GM18519 (cell line): Measurements from ENCODE around the gene SLC6A12.
"Not testable (repeated sequence)": the region's sequence is repeated elsewhere in the genome, so short reads cannot be mapped to it uniquely, and the experiment has no call there.

Experiments
- ATAC-seq: cut with Tn5 transposase; IDR thresholded peaks from one replicate; pipeline ENCODE4 v1.9.1; 2021; ENCODE audit warnings: mild to moderate bottlenecking, moderate library complexity; ENCODE audit not compliant: unreplicated experiment, low FRiP score

The SLC6A12 gene

DNA sequence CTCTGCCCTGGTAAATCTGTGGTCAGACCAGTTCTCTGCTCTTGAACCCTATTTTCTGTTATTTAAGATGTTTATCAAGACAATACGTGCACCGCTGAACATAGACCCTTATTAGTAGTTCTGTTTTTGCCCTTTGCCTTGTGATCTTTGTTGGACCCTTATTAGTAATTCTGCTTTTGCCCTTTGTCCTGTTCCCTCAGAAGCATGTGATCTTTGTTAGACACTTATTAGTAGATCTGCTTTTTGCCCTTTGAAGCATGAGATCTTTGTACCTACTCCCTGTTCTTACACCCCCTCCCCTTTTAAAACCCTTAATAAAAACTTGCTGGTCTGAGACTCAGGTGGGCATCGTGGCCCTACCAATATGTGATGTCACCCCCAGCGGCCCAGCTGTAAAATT lies 22.0 kb upstream of the SLC6A12 start:
- ATAC-seq: not testable (repeated sequence)

DNA sequence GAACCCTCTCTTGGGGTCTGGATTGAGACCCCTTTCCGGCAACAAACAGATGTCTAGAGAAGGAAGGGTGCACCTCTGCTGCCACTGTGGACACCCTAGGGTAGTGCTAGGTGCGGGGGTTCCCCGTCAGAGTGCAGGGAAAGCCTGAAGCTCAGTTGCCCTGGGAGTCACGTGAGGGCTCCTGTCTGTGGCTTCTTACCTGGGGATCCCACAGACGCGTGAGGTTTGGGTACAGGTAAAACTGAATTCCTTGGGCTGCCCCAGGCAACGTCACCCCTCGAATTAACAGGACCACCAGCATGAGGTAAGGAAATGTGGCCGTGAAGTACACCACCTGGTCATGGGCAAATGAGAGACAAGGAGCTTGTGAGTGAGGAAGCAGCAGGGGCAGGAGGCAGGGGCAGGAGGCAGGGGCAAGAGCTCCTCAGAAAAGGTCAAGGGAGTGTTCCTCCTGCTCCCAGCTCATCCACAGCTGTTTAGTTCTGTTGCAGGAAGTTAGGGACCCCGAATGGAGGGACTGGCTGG lies 21.0 kb upstream of the SLC6A12 start:
- no peak for ATAC-seq

DNA sequence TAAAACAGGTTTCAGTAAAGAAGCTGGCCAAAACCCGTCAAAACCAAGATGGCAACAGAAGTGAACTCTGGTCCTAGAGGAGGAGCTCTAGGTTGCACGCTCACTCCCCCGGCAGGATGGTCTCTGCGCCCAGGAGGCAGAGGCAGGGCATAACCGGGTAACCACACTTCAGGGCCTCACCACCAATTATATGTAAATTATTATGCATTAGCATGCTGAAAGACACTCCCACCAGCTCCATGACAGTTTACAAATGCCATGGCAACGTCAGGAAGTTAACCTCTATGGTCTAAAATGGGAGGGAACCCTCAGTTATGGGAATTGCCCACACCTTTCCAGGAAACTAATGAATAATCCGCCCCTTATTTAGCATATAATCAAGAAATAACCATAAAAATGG lies 20.1 kb upstream of the SLC6A12 start:
- no peak for ATAC-seq

DNA sequence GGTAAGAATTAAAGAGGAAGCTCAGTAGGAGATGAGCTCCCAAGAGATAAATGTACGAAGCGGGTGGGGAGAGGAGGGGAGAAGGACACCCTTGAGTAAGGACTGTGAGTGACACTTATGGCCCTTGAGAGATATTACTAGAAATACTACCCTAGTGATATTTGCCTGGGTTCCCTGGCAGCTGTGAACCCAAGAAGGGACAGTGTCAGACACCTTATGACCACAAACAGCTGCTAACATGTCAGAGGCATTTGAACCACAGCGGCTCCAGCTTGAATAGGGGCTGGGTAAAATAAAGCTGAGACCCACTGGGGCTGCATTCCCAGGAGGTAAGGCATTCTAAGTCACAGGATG lies 19.6 kb upstream of the SLC6A12 start:
- ATAC-seq: no peak

DNA sequence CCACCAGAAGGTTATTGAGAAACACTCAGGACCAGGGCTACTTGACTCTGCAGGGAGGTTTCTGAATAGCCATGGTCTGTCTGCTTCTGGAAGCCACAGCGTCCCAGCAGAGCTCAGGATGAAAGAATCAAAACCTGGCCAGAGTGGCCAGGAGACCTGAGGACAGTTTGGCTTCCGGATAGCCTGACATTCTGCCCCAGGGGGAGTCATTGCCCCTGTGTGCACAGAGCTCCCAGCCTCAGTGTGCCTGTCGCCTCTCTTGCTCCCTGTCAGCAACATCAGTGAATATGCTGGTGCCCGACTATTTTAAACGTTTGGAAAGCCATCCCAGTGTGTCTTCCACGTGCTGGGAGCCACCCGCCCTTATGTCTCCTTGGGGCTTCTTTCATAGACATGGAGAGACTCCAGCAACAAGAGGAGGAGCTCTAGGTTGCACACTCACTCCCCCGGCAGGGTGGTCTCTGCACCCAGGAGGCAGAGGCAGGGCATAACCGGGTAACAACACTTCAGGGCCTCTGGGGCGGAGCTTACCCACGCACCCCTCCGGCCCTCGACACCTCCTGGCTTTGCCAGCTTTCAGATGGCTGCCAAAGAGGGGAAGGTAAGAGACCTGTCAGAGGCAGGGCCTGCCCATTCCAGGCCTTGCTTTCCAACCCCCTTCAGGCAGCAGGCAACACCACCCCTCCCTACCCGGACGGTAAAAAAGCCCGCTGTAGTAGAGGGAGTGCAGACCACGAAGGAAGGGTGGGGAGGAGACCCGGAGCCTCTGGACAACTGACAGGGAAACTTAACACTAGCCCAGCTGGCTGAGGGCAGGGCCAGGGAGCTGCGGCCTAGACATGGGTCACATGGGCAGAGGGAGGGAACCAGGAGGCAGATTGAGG lies 19.0 kb upstream of the SLC6A12 start:
- ATAC-seq: no peak

- no peak for ATAC-seq
Measured at GRCh38 chr12:230925-231671, 17.1 kb upstream of the SLC6A12 start.

- no peak for ATAC-seq
Measured at GRCh38 chr12:229441-230191, 15.7 kb upstream of the SLC6A12 start.

- no peak for ATAC-seq
Measured at GRCh38 chr12:228846-229200, 14.9 kb upstream of the SLC6A12 start.

DNA sequence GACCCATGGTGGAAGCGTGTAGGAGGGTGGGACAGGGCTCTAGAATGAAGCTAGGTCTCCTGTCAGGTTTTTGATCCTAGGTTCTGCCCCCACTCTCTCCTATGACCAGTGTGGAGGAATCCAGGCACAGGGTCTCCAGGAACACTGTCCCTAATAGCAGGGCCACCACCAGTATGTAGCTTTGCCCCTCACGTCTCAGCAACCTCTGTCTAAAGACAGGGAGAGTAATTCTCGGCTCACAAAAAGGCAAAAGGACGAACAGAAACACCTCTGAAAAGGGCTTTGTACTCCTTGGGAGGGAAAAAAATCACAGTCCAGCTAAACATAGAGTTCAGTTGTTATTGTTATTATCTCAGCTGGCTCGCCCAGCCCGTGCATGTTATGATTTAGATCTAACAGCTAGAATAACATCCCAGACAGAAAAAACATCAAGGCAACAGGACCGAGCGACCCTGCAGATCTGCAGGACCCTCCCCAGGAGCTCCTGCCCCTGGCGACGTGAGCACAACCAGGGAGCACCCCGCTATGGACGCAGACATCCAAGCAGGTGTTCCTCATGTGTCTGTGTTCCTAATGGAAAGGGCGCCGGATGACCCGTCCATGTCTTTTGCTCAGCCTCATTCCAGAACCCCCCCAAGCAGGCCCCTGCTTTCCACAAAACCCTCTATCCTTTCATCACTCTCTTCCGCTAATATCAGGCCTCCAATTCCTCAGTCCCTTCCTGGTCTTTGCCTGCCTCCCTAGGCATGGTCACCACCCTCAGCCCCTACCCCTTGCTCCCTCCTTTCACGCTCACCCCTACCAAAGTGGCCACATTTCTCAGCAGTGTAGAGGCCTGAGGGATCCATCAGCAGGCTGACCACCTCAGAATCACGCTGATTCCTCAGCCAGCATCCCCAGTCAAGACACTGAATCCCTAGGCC lies 14.2 kb upstream of the SLC6A12 start:
- ATAC-seq: no peak

DNA sequence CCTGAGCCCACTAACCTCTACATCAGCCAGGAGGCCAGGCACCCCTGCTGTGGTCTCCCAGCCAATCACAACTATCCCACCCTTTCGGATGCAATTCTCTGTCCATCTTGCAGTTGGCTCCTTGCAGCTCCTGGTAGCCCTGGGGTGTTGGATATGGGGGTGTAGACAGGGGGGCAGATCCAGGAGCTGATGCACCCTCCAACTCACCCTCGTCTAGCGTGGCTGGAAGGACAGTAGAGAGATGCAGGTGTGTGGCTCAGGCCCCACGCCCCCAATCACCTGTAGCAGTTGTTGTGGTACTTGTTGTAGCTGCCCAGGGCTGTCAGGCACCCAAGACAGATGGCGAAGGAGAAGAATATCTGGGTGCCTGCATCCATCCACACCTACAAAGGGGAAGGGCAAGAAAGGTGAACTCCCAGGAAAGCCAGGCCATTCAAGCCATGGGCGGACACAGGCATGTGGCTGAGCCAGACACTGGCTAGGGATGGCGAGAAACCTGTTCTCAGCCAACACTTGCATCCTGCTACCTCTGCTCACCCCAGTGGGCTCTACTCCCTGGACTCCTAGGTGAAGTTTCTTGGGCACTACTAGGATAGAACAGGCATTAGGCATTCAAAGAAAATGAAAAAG lies 13.4 kb upstream of the SLC6A12 start:
- no peak for ATAC-seq

- ATAC-seq: no peak
Measured at GRCh38 chr12:226401-226800, 12.4 kb upstream of the SLC6A12 start.

DNA sequence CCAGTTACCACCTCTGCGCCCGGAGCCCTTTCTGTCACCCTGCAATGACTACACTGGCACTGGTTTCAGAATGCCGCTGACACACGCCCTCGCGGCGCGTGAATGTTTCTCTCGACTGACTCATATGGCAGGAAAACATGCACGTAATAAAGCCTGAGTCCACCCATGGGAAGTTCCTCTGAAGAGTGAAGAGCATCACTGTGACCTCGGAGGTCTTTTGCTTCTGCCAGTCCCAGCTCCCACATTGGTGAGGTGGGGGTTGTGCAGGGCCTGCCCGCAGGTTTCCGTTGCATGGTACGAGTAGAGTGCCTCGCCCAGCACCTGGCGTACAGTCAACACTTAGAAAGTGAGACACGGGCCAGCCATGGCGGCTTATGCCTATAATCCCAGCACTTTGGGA lies 11.1 kb upstream of the SLC6A12 start:
- no peak for ATAC-seq

DNA sequence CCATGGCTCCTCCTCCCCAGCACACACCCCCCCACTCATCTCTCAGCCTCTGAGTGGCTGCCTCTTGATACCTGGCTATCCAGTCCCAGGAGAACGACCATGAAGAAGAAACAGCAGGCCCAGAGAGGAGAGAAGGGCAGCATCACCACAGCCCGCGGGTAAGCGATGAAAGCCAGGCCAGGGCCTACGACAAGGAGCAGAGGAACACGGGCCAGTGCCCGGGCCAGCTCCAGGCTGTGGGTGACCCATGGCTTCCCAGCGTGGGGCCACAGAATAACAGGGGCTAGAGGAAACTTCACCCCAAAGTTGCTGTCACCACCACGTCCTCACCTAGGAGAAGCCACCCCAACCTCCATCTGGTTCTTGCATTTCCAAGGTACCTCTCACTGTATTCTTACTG lies 10.4 kb upstream of the SLC6A12 start:
- ATAC-seq: no peak

DNA sequence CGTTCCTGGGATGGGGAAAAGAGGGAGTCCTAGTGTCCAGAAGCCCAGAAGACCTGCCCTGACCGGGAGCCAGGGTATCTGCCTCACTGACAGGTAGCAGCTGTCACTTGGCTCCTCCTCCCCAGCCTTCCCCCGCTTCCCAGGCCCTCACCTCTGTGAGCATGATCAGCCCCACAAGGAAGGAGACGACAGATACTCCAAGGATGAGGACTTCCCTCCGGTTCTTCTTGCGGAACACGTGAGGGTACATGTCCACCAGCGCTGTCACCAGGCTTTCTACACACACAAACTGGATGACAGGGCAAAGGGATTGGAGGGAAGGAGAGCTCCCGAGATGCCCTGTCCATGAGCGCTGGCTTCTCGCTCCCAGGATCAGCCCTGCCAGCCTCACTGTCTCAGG lies 9.9 kb upstream of the SLC6A12 start:
- no peak for ATAC-seq

DNA sequence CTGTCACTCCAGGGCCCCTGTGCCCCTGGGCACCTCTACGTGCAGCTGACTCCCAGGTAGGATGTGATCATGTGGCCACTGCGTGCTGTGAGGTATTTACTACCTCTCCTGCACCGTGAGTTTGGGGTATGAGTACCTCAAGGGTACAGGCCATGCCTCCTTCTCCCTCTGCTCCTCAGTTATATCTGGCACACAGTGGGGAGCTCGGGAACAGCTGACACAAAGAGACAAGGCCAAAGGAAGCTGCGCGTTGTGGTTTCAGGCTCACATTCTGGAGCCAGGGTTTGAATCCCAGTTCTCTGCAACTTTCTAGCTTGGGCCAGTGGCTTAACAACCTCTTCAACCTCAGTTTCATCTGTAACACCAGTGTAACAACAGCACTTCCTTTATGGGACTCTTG lies 7.8 kb upstream of the SLC6A12 start:
- ATAC-seq: no peak

GRCh38 chr12:220946-221550 lies 7.1 kb upstream of the SLC6A12 start:
- ATAC-seq: no peak

DNA sequence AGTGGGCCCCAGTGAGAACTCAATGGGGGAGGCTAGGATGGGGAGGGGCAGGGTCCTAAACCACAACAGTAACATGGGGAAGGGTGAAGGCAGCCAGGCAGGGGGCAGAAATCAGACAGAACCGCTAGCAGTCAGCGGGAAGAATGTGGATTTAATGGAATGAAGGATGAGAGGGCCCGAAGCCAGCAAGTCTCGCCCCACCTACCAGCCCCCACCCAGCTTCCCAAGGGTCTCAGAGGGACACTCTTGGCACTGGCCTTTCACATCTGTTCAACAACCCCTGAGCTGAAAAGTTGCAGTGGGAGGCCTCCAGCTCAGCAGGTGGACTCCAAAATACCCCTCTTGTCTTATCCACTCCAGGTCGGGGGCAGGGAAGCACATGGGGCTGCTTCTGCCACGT lies 6.5 kb upstream of the SLC6A12 start:
- no peak for ATAC-seq

DNA sequence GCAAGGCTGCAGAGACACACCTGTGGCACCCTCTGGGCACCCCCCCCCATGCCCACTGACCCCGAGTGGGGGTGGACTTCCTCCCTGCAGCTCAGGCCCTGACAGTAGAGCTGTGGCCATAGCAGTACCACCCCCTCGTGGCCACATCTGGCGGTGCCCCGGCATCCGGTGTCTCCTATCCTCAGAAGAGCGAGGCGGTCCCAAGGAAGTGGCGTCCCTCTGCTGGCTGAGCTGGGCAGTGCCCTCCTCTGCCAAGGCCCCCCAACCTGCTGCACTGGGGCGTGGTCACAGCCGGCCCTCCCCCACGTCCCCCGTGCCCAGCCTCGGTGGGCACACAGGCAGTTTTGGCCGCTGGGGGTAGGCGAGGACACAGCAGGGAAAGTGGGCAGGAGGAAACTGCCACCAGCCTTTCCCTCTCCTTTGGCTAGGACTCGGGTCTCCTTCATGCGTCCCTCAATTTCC lies 6.0 kb upstream of the SLC6A12 start:
- ATAC-seq: no peak
